Occipital lobe (tissue), 2 donors: Measurements from ENCODE around the gene CTBP2. TPM values are rescaled to one million over a fixed set of nuclear protein-coding genes. Genes with fewer than 3 reads are reported as not detected.

Experiments
- DNase-seq: peaks from one replicate; lab custom pipeline; 2025; lab: John Stamatoyannopoulos, UW
- total RNA-seq: library from RNA; depleted of rRNA; stranded (reverse); fragments of >200 nt; gene quantifications from one replicate; pipeline ENCODE4 v1.2.3, GENCODE V29; 2014

The CTBP2 gene
- total RNA-seq, 1 donor from 2014 or later, result 52.9 TPM

DNA sequence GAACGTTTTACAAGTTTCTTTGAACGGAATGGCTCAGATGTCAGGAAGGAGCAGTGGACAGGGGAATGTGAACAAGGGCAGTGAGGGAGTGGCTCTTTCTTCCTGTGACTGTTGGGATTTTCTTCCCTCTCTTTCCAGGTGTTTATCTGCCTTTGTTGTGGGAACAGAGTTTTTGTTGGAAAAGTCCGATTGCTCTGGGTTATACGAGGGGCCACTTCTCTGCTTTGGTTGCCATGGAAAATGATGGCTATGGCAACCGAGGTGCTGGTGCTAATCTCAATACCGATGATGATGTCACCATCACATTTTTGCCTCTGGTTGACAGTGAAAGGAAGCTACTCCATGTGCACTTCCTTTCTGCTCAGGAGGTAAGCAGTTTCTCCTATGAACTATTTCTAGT, 177.0 kb downstream of the CTBP2 start:
- no peak for DNase-seq

GRCh38 chr10:124978376-124978725, 182.0 kb downstream of the CTBP2 start:
- no peak for DNase-seq

DNA sequence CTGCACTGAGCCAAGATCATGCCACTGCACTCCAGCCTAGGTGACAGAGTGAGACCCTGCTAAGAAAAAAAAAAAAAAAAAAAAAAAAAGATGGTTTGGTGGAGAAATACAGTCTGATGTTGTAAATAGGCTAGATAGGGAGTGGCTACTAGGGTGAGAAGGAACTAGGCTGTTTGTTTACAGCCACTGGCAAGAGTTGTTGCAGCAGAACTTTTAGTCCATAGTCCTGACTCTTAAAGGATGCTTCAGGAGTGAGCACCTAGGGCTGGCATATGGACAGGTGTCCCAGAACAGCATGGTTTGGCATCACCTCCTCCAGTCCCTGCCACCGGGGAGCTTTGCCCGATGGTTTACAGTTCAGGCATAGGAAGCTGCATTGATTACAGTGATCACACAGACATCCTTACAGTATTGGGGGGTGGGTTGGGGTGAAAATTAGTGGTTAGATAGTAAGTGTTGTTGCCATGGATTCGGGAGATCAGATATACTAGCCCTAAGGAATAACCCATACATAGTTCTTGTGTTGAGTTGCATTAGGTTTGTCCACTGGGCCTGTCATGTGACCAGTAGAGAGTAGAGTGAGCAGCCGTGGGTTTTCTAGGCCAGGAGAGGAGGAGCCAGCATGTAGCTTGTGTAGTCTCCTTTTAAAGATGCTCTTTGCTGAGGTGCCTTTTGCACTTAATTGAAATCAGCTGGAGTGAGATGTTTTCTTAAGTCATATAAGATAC, 182.6 kb downstream of the CTBP2 start:
- DNase-seq, result no peak

DNA sequence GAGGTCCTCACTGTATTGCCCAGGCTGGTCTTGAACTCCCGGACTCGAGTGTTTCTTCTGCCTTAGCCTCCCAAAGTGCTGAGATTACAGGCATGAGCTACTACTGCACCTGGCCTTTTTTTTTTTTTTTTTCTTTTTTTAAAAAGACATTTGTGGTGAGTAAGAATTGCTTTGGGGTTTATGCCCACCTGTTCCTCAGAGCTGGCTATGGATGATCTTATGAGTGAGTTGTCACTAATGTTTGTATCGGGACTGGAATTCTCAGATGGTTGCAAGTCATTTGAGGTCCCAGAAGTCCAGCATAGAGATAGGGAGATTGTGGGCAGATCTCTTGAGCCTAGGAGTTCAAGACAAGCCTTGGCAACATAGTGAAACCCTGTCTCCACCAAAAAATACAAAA, 183.2 kb downstream of the CTBP2 start:
- DNase-seq, result no peak

DNA sequence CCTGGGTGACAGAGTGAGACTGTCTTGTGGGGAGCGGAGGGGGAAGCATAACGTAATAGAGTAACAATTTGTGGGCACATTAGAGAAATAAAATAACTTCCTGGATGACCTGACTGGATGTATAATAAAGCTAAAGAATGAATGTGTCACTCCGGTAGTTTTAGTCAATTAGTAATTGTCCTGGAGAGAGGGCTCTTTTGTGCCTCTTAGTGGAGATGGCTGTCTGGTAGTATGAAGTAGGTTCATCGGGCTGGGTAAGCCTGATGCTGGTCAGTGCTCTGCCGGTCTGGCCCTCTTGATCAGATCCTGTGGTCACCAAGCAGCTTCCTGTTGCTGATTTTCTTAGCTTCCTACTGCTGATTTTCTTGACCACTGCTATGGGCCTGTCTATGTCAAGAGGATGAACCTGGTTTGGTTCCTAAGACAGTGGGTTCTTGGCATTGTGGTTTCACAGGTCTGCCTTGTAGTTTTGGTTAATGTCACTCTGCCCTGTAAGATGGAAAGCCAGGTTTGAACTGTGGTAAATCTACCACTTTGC, 184.3 kb downstream of the CTBP2 start:
- DNase-seq, result no peak

GRCh38 chr10:124974131-124974530, 186.2 kb downstream of the CTBP2 start:
- DNase-seq, result no peak

- no peak for DNase-seq
These were observed 187.7 kb downstream of the CTBP2 start for GRCh38 chr10:124972637-124973036.

DNA sequence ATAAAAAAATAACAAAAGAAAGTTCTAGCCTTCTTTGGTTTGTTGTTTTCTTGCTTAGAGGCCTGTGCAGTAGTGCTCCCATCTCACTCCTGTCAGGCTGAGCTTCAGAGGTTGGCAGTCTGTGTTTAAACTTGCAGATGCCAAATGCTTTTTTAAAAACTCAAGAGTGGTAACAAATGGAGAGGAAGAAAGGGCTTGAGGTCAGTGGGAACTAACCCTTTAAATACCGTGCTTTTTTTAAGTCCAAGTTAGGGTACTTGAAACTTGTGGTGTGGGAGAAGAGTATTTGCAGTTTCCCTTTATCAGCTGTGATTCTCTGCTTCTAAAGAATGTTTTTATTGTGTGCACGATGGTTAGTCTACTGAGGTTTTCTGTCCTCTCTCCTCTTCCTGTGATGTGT, 189.1 kb downstream of the CTBP2 start:
- no peak for DNase-seq

GRCh38 chr10:124967255-124967654, 193.1 kb downstream of the CTBP2 start:
- no peak for DNase-seq

- no peak for DNase-seq
These were observed 194.4 kb downstream of the CTBP2 start for GRCh38 chr10:124966008-124966407.

DNA sequence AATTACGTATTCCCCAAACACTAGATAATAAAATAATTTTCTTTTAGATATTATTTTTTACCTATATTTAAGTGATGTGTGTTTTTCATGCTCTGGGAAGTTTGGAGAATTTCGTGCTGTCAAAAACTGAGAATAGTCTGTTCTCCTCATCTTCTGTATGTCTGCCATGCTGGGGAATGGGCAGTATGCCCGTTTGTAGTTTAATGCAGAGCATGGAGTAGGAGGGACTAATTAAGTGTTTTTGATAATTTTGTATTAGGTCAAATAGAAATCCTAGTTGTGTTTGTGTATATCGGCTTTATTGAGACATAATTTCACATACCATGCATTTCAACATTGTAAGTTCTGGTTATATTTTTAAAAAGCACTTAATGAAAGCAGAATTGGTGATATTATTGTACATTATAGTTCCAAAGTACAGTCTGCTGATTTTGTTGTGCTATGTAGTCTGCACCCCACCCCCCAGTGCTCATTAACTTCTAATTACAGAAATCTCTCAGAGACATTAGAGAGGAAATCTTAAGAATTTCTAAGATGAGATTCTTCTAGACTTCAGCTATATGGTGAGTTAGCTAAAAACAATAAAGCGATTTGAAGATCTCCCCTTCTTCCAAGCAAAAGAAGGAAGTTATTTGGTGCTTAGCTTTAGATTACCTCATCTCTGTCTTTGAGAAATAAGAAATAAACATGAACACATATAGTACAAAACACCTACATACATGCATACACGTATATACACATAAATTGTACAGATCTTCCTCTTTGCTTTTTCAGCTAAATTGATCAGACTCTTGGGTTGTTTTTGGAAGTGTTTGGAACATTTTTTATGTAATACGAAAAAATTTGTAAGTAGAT, 196.3 kb downstream of the CTBP2 start:
- no peak for DNase-seq

DNA sequence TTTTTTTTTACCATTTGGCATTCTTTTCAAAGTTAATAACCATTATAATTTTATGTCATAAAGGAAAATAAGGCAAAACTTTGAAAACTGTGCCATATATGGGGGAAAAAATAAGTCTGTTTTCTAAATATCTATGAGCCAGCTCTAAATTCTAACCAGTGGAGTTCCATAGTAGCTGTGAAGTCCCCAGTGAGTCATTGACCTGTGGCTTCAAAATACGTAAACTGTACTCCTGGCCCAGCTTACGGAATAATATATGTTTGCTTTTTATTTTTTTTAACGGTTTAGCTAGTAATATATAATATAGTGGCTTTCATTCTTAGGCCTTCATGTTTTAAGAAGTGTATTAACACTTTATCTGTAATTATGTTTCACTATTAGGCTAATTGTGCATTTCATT, 197.9 kb downstream of the CTBP2 start:
- no peak for DNase-seq

- no peak for DNase-seq
These were observed 199.2 kb downstream of the CTBP2 start for GRCh38 chr10:124961248-124961570.

GRCh38 chr10:124959564-124959963, 200.8 kb downstream of the CTBP2 start:
- no peak for DNase-seq

DNA sequence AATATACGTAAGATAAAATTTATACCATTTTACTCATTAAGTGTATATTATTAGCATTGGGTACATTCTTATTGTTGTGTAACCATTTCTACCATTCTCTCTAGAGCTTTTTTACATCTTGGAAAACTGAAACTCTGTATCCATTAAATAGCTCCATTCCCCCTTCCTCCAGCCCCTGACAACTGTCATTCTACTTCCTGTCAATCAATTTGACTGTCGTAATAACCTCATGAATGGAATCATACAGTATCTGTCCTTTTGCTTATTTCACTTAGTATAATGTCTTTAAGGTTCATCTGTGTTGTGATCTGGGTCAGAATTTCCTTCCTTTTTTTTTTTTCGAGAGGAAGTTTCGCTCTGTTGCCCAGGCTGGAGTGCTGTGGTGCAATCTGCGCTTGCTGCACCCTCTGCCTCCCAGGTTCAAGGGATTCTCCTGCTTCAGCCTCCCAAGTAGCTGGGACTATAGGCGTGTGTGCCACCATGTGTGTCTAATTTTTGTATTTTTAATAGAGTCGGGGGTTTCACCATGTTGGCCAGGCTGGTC, 202.9 kb downstream of the CTBP2 start:
- no peak for DNase-seq

GRCh38 chr10:124956764-124957163, 203.6 kb downstream of the CTBP2 start:
- no peak for DNase-seq

DNA sequence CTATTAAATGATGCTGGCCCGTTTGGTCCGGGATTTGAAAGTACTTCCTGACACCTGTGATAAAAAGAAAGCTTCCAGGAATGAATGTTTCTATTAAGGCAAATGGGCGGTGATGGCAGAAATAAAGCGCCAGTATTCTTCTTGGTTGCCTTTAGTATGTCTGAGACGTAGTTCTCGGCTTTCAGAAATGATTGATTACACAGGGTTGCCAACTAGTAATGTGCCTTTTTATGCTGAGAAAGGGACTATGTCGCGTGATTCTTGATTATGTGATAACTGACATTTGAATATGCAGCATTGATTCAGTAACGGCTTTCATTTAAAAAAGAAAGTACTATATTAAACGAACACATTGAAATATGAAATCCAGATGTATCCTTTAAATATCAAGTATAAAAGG, 204.5 kb downstream of the CTBP2 start:
- DNase-seq, result no peak

GRCh38 chr10:124955243-124955642, 205.1 kb downstream of the CTBP2 start:
- DNase-seq, result no peak

DNA sequence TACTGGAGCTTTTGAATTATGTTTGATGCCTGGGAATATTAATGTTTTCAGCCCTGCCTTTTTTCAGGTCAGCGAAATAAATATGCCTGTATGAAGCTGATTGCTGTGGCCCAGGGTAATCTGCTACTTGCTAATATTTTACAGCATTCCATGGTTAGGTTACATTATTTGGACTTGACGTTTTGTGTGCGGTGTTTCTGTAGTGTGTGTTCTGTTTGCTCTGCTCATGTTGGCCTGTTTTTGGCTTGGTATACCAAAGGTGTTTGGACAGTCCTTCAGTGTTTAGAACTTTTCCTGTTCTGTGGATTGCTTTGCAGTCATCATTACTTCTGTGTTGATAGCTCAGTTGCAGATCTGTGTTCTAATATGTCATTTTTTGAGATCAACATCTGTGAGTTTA, 206.9 kb downstream of the CTBP2 start:
- DNase-seq, result no peak

DNA sequence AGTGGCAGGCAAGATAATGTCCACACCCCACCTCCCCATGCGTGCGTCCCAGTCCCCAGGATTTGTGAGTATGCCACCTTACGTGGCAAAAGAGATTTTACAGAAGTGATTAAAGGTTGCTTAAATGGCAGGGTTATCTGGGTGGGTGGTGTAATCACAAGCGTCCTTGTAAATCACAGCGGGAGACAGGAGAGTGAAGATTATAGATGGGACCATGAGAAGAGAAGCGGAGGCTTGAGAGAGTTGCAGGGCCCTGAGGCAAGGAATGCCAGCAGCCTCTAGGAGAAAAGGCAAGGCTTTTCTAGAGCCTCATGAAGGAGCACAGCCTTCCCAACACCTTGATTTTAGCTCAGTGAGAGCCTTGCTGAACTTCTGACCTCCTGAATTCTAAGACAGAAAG, 208.2 kb downstream of the CTBP2 start:
- no peak for DNase-seq

- DNase-seq, result no peak
These were observed 210.8 kb downstream of the CTBP2 start for GRCh38 chr10:124949543-124949942.

DNA sequence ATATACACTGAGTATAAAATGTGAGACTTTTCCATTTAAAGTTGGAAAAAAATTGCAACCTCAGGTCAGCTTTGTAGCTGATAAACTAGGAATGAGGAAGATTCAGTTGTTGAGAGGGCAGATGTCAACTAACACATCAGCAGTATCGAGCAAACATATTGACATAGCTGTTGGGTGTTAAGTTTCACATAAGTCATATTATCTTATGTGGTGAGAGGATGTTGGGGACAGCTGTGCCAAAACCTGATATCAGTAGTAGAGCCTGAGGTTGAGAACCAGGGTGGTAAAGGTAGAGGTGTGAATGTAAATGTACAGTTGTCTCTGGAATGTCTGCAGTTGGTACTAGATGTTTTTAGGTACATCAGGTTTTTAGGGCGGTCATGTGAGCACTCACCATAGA, 213.4 kb downstream of the CTBP2 start:
- no peak for DNase-seq

- no peak for DNase-seq
These were observed 215.4 kb downstream of the CTBP2 start for GRCh38 chr10:124944982-124945381.
